SK-N-SH (cell line): ENCODE measurements around the gene ASCL2.

Source experiments
- CTCF ChIP-seq: fragments of 200-600 bp; sonication (generic); IDR thresholded peaks from 2 replicates; pipeline ENCODE4 v1.6.1; 2017; ENCODE audit warnings: antibody characterized with exemption, mild to moderate bottlenecking, moderate library complexity
- EP300 ChIP-seq, 2 experiments: IDR thresholded peaks; 2 replicates each; pipeline versions ENCODE4 v1.4.0 to v1.6.1; 2012; ENCODE audit warnings: borderline replicate concordance in 1 of 2, low read depth in 1 of 2, low read length in 1 of 2
- GABPA ChIP-seq: IDR thresholded peaks from 2 replicates; pipeline ENCODE4 v1.4.0; 2012; ENCODE audit warnings: low read depth, mild to moderate bottlenecking
- MAX ChIP-seq: IDR thresholded peaks from 2 replicates; pipeline ENCODE4 v1.4.0; 2012; ENCODE audit warnings: low read depth
- MXI1 ChIP-seq: IDR thresholded peaks from 2 replicates; pipeline ENCODE4 v1.6.1; 2012; ENCODE audit warnings: mild to moderate bottlenecking, low read depth, low read length, improper control_type of control experiment
- POLR2AphosphoS5 ChIP-seq: IDR thresholded peaks from 2 replicates; pipeline ENCODE4 v1.6.1; 2012; ENCODE audit warnings: low read depth, low read length
- RAD21 ChIP-seq: IDR thresholded peaks from 2 replicates; pipeline ENCODE4 v1.6.1; 2012; ENCODE audit warnings: mild to moderate bottlenecking, low read length
- RCOR1 ChIP-seq: fragments of 150-350 bp; IDR thresholded peaks from 2 replicates; pipeline ENCODE4 v1.6.1; 2017; ENCODE audit warnings: antibody characterized with exemption, low read length
- REST ChIP-seq: IDR thresholded peaks from 2 replicates; pipeline ENCODE4 v1.6.1; 2012; ENCODE audit warnings: mild to moderate bottlenecking, low read depth, low read length, moderate library complexity
- SIN3A ChIP-seq: IDR thresholded peaks from 2 replicates; pipeline ENCODE4 v1.6.1; 2012; ENCODE audit warnings: low read depth, mild to moderate bottlenecking, low read length, moderate library complexity, borderline replicate concordance
- TAF1 ChIP-seq: IDR thresholded peaks from 2 replicates; pipeline ENCODE4 v1.6.1; 2012; ENCODE audit warnings: low read depth, mild to moderate bottlenecking, low read length, moderate library complexity, borderline replicate concordance
- TCF12 ChIP-seq: IDR thresholded peaks from 2 replicates; pipeline ENCODE4 v1.4.0; 2012
- TEAD4 ChIP-seq: IDR thresholded peaks from 2 replicates; pipeline ENCODE4 v1.4.0; 2012; ENCODE audit warnings: mild to moderate bottlenecking, borderline replicate concordance; ENCODE audit not compliant: insufficient read depth
- YY1 ChIP-seq: IDR thresholded peaks from 2 replicates; pipeline ENCODE4 v1.4.0; 2012; ENCODE audit warnings: low read depth, mild to moderate bottlenecking

- TF ChIP-seq REST (no peak), RAD21 (no peak), TAF1 (no peak), RCOR1 (no peak), TEAD4 (no peak), CTCF (no peak), TCF12 (no peak), MXI1 (no peak), POLR2AphosphoS5 (no peak), MAX (no peak), EP300 (IDR thresholded peaks at IDR 0.05; ENCODE audit: borderline replicate concordance in 1 of 2, low read depth in 1 of 2, low read length in 1 of 2) (no peak), GABPA (no peak), YY1 (no peak), SIN3A (no peak)
Observed at GRCh38 chr11:2237457-2238238, 32.7 kb downstream of the ASCL2 start.
